ENCODE data around the gene DLD. TPM values are rescaled to one million over a fixed set of nuclear protein-coding genes. Genes with fewer than 3 reads are reported as not detected.

Gene DLD
- total RNA-seq, 1 experiment from 2014 or later: 88.8 TPM

DNA sequence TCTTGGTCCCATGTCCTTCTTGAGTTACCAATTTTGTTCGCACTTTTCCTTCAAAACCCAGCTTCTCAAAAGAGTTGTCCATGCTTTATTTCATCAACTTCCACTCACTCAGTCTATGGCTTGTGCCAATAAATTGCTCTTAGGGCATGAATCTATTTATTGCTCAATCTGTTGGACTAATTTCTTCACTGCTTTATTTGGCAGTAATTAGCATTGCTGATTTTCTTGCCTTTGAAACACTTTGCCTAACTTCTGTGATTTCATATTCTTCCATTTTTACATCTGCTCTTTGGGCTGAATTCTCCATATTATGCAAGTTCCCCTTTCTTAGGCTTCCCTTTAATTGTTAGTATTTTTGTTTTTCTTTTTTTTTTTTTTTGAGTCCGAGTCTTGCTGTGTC lies 16.8 kb downstream of the DLD start:
- CTCF ChIA-PET: no interaction called here
- Histone ChIP-seq H3K9me3 (ENCODE audit: control insufficient read depth, insufficient read depth, low read depth, low read length) (no peaks in the 10 kb centered on the region), H3K27me3 (ENCODE audit: control insufficient read depth, insufficient read depth, low read length) (no peaks in the 10 kb centered on the region), H3K4me1 (ENCODE audit: control insufficient read depth, insufficient read depth, low read length) (no peaks in the 10 kb centered on the region), H3K36me3 (ENCODE audit: control insufficient read depth, insufficient read depth, low read length) (peaks cover 55% of the 10 kb centered on the region), H3K27ac (ENCODE audit: low read length) (no peak overlapping the region), H3K4me3 (ENCODE audit: low read depth in 2 of 2, low read length in 2 of 2) (no peak overlapping the region)
- in situ Hi-C loops (cut with HindIII; ENCODE audit: low pct_unique_long_range_greater_than_20kb, low sequenced_read_pairs): no loop called here
- BruUV-seq (replicated peaks): no TSS peak
- POLR2A ChIA-PET: no interaction called here
- TF ChIP-seq SIN3A (IDR thresholded peaks at IDR 0.05; ENCODE audit: borderline replicate concordance, insufficient read depth, low read depth, low read length) (no peak), POLR2AphosphoS5 (IDR thresholded peaks at IDR 0.05; ENCODE audit: low read depth, low read length) (no peak), TCF7L2 (IDR thresholded peaks at IDR 0.05; ENCODE audit: low read depth, low read length) (no peak)
- TF ChIP-seq, protein P1, sequence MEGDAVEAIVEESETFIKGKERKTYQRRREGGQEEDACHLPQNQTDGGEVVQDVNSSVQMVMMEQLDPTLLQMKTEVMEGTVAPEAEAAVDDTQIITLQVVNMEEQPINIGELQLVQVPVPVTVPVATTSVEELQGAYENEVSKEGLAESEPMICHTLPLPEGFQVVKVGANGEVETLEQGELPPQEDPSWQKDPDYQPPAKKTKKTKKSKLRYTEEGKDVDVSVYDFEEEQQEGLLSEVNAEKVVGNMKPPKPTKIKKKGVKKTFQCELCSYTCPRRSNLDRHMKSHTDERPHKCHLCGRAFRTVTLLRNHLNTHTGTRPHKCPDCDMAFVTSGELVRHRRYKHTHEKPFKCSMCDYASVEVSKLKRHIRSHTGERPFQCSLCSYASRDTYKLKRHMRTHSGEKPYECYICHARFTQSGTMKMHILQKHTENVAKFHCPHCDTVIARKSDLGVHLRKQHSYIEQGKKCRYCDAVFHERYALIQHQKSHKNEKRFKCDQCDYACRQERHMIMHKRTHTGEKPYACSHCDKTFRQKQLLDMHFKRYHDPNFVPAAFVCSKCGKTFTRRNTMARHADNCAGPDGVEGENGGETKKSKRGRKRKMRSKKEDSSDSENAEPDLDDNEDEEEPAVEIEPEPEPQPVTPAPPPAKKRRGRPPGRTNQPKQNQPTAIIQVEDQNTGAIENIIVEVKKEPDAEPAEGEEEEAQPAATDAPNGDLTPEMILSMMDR (IDR thresholded peaks at IDR 0.05): no peak
- TF ChIP-seq, protein P2, sequence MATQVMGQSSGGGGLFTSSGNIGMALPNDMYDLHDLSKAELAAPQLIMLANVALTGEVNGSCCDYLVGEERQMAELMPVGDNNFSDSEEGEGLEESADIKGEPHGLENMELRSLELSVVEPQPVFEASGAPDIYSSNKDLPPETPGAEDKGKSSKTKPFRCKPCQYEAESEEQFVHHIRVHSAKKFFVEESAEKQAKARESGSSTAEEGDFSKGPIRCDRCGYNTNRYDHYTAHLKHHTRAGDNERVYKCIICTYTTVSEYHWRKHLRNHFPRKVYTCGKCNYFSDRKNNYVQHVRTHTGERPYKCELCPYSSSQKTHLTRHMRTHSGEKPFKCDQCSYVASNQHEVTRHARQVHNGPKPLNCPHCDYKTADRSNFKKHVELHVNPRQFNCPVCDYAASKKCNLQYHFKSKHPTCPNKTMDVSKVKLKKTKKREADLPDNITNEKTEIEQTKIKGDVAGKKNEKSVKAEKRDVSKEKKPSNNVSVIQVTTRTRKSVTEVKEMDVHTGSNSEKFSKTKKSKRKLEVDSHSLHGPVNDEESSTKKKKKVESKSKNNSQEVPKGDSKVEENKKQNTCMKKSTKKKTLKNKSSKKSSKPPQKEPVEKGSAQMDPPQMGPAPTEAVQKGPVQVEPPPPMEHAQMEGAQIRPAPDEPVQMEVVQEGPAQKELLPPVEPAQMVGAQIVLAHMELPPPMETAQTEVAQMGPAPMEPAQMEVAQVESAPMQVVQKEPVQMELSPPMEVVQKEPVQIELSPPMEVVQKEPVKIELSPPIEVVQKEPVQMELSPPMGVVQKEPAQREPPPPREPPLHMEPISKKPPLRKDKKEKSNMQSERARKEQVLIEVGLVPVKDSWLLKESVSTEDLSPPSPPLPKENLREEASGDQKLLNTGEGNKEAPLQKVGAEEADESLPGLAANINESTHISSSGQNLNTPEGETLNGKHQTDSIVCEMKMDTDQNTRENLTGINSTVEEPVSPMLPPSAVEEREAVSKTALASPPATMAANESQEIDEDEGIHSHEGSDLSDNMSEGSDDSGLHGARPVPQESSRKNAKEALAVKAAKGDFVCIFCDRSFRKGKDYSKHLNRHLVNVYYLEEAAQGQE (IDR thresholded peaks at IDR 0.05; ENCODE audit: insufficient read depth in 1 of 2, low read depth in 2 of 2, low read length in 1 of 2): no peak
- DNase-seq (ENCODE audit: low read depth, low spot score) (no peak), ATAC-seq (no peak)
- intact Hi-C loops (cut with micrococcal nuclease; ENCODE audit: unreplicated experiment): no loop called here

DNA sequence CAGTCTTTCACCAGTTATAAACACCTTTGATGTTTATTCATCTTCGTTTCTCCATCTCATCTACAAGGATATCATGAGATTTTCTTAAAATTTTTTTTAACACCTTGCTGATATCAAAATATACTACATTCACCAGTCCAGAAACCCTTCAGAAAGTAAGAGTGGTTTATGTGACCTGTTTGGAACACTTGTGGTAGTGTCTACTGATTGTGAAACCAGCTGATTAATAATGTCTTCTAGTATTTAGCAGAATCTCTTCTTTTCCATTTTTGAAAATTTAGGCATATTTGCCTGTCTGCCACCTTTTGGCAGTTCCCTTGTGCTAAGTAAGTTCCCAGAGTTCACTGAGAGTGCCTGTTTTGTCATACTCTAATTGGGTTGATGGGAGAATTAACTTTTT lies 18.5 kb downstream of the DLD start:
- in situ Hi-C loops (cut with HindIII; ENCODE audit: low pct_unique_long_range_greater_than_20kb, low sequenced_read_pairs): no loop called here
- no TSS peak for BruUV-seq (replicated peaks)

More for the DNA sequence above, 18.5 kb downstream of the DLD start:
- H3K27me3 ChIP-seq (ENCODE audit: control insufficient read depth, insufficient read depth, low read length): no peaks in the 10 kb centered on the region
- H3K4me3 ChIP-seq (ENCODE audit: low read depth in 2 of 2, low read length in 2 of 2): no peak overlapping the region
- TF ChIP-seq, protein P2 (IDR thresholded peaks at IDR 0.05; ENCODE audit: insufficient read depth in 1 of 2, low read depth in 2 of 2, low read length in 1 of 2): no peak
- TF ChIP-seq SIN3A (IDR thresholded peaks at IDR 0.05; ENCODE audit: borderline replicate concordance, insufficient read depth, low read depth, low read length): no peak
- TF ChIP-seq, protein P1 (IDR thresholded peaks at IDR 0.05): no peak
- TF ChIP-seq POLR2AphosphoS5 (IDR thresholded peaks at IDR 0.05; ENCODE audit: low read depth, low read length): no peak
- no peak for TF ChIP-seq TCF7L2 (IDR thresholded peaks at IDR 0.05; ENCODE audit: low read depth, low read length)
- no peaks in the 10 kb centered on the region for H3K4me1 ChIP-seq (ENCODE audit: control insufficient read depth, insufficient read depth, low read length)
- CTCF ChIA-PET: no interaction called here
- POLR2A ChIA-PET: no interaction called here
- ATAC-seq: no peak
- no peaks in the 10 kb centered on the region for H3K9me3 ChIP-seq (ENCODE audit: control insufficient read depth, insufficient read depth, low read depth, low read length)
- intact Hi-C loops (cut with micrococcal nuclease; ENCODE audit: unreplicated experiment): no loop called here
- H3K36me3 ChIP-seq (ENCODE audit: control insufficient read depth, insufficient read depth, low read length): peaks cover 46% of the 10 kb centered on the region
- no peak for DNase-seq (ENCODE audit: low read depth, low spot score)
- no peak overlapping the region for H3K27ac ChIP-seq (ENCODE audit: low read length)
